HG03066 (cell line): ENCODE data around the gene CALML5.

Experiments
- ATAC-seq: cut with Tn5 transposase; IDR thresholded peaks from one replicate; pipeline ENCODE4 v1.9.1; 2021; ENCODE audit warnings: low read depth; ENCODE audit not compliant: unreplicated experiment

Gene CALML5, protein sequence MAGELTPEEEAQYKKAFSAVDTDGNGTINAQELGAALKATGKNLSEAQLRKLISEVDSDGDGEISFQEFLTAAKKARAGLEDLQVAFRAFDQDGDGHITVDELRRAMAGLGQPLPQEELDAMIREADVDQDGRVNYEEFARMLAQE

DNA sequence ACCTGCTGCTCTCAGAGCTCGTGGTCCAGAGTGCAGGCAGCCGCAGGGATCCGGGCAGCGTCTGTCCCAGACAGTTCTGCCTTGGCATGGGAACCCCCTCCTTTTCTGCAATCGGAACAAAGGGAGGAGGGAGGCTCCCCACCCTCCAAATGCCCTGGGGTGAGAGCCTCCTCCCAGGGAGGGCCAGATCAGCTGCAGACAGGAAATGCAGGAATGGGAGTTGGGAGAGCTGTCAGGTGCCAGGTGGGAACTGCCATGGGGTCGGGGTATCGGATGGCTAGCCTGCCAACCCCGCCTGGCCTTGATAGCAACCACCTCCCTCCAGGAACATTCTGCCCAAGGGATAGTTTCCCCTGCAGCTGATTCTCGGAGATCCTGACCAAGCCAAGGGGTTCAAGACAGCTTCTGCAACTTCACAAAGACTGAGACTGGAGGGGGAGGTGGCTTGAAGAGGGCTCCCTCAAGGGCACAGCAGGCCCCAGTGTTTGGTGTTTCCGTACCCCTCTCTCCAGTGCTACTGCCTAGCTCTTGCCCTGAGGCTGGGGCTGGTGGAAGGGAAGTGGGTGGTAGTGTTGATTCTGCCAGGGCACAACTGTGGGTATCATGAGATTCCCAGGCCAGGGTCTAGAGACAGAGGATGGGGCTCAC lies at the start of gene CALML5:
CALML5 (minus strand) TSS at position 78 of the 648 bp plus-strand sequence. CDS start 132 bp downstream, outside the sequence.
- no peak for ATAC-seq

GRCh38 chr10:5547931-5548660 lies 48.7 kb upstream of the CALML5 start:
- ATAC-seq = no peak

- no peak for ATAC-seq
These were observed 48.2 kb upstream of the CALML5 start for GRCh38 chr10:5547681-5547930.

DNA sequence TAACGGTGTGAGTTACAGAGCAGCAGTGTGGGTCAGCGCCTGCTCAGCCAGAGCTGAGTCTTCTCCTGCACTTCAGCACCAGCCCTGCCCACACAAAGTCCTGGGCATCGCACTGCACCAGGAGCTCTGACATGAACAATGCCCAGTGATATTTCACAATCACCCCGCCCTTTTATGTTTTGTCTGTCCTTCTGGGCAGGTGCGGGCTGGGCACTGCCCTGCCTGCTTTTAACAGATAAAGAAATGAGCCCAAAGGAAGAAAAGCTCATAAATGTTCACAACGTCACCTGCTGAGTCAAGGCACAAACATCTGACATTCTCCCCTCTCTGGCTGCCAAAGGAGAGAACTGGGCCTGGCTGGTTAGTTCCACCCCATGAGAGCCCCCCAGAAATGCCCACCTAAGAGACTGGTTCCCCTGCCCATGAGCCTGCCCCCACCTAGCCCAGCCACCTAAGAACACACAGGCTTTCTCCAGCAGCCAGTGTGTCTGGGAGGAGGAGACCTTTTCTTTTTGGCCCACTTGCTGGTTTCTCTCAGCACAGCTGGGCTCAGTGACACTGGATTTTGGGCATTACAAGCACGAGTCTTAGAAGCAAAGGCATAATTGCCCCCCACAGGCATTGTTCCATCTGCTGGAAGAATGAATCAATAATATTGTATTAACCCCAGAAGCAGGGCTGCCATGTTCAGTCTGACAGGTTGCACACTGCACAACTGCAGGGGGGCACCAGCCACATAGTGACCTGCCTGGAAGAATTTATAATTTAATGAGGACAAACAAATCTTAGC lies 47.7 kb upstream of the CALML5 start:
- no peak for ATAC-seq

DNA sequence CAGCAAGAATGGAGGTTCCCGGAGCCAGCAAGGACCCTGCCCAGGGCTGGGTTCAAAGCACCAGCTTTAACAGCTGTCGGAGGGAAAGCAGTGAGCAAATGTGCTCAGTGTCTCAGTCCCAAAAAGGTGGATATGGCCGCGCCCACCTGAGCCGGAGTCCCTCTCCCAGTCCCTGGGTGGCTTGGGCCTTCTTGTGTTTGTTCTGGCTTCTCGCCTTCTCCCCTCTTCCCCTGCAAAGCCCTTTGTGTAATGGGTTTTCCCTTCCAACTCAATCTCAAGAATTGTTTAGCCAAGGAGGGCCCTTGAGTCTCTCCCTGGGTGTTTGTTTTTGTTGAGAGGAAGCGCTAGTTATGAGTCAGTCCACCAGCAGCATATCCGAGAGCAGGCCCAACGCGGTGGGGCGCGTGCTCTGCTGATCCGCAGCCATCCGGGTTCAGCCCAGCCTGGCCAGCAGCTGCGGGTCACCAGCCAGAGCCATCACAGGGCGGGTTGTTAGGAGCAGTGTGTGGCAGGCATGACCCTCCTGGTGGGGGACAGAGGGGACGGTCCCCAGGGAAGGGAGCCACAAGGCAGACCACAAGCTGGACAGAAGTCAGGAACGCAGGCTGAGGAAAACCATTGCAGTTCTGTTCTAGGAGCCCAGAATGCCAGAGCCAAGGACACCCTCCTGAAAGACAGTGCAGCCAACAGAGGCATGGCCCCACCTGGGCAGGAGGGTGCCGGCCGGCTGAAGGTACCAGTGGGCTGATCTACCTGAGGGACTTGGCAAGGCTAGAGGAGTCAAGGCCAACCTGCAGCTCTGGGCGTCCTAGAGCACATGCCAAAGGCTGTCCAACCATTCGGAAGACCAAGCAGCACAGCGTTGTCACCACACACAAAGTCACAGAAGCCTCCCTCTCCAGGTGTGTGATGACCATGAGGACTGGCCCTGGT lies 46.7 kb upstream of the CALML5 start:
- no peak for ATAC-seq

GRCh38 chr10:5545426-5545777 lies 46.0 kb upstream of the CALML5 start:
- no peak for ATAC-seq

- no peak for ATAC-seq
These were observed 45.6 kb upstream of the CALML5 start for GRCh38 chr10:5545011-5545410.

DNA sequence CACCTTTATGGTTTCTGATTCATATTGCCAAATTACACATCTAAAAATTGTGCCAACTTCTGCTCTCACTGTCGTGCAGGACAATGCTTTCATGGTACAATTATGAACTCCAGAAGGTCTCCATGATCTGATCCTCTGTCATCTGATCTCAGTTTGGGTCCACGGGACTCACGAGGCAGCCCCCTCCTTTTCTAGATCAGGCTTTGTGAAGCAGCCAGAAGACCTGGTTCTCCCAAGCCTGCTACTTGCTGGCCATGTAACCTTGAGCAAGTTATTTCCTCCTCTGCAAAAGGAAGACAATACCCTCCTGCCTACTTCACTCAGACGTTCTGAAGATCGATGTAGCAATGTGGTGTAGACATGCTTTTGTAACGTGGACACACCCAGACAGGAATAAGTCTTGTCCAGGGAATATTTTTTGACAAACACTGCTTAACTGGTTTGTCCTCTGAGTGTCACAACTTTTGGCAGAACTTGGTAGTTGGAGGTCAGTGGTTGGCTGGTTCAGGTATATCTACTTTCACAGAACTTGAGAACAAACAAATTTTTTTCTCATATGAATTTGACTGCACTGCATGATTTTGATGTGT lies 44.9 kb upstream of the CALML5 start:
- ATAC-seq = no peak

DNA sequence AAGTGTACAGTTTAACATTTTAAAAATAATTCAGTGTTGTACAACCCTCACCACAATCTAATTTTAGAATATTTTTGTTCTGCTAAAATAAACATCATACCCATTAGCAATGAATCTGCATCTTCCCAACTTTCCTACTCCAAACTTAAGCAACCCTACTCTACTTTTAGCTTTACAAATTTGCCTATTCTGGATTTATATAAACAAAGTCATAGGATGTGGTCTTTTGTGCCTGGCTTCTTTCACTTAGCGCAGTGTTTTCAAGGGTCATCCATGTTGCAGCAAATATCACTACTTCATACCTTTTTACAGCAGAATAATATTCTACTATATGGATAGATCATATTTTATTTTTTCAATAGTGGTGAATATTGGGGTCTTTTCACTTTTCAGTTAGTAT lies 44.3 kb upstream of the CALML5 start:
- no peak for ATAC-seq

- ATAC-seq = no peak
These were observed 42.7 kb upstream of the CALML5 start for GRCh38 chr10:5542100-5542499.

- no peak for ATAC-seq
These were observed 41.5 kb upstream of the CALML5 start for GRCh38 chr10:5540891-5541290.

- no peak for ATAC-seq
These were observed 40.7 kb upstream of the CALML5 start for GRCh38 chr10:5540080-5540479.

GRCh38 chr10:5538892-5539651 lies 39.7 kb upstream of the CALML5 start:
- ATAC-seq = no peak

DNA sequence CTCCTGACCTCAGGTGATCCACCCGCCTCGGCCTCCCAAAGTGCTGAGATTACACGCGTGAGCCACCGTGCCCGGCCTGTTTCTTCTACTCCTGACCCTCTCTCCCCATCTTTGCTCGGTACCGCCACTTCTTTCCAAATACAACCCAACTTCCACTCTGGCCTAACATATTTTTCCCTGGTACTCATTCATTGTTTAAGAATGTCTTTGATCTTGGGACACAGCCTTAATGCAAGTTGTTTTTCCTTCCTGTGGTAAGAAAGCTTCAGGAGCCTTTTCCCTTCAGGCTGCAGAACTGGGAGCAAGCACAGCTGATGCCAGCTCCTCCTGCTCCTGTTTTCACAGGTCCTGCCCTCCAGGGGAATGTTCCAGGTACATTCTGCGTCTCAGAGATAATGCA lies 39.1 kb upstream of the CALML5 start:
- no peak for ATAC-seq

GRCh38 chr10:5537684-5538083 lies 38.3 kb upstream of the CALML5 start:
- ATAC-seq = no peak

- ATAC-seq = no peak
These were observed 37.2 kb upstream of the CALML5 start for GRCh38 chr10:5536486-5537081.

DNA sequence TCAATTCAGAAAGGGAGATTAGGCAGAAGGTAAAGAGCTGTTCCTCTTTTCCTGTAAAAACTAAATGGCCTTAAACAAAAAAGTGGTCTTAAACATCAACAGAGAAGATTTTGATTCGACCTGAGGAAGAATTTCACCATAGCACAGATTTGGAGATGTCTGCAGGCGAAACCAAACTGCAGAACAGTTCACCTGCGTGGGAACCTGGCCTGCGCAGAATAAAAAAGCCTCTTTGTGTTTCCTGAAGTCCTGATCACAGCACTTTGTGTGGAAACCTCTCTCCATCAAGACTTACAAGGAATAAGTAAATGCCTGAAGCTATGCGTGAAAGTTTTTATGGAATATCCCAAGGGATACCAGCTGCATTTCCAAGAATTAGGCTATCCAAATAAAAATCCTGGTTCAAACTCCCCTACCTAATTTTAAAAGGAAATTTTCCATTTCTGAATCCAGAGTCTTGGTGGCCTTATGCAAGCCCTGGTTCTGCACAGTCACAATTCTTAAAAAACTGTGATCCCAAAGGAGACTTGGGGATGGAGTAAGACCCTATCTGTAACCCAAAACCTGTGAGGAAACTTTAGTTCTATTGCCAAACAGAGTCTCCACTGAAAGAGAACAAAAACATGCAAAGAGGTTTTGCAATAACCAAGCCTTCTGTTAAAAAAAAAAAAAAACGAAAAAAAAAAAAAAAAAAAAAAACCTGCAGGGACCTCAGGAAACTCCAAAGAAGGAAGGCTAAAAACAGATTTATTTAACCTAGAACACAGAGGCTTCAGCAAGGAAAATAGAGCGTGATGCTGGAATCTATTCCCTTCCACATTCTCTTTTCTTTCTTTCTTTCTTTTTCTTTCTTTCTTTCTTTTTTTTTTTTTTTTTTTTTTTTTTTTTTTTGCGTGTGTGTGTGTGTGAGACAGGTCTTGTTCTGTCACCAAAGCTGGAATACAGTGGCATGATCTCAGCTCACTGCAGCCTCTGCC lies 35.8 kb upstream of the CALML5 start:
- ATAC-seq = no peak
